IMR-90 (cell line): Measurements from ENCODE around the gene FAM24B. TPM values are rescaled to one million over a fixed set of nuclear protein-coding genes. Genes with fewer than 3 reads are reported as not detected.

Experiments used
- ATAC-seq: fragments of 200-7000 bp; cut with Tn5 transposase; 2 replicates; pipeline ENCODE4 v1.9.1; 2020; ENCODE audit warnings: low read depth, mild to moderate bottlenecking, moderate library complexity
- BruUV-seq: library from RNA; stranded (reverse); fragments of 400-500 nt; replicated peaks from 2 replicates; lab custom pipeline; 2021; lab: Mats Ljungman, UMichigan
- CTCF ChIA-PET: fragments of 300-600 bp; formaldehyde crosslinking; extraction: SDS; loops from one replicate; lab custom pipeline; 2021; ENCODE audit warnings: antibody characterized with exemption; lab: Yijun Ruan, JAX
- POLR2A ChIA-PET: fragments of 300-600 bp; sonication (Branson Sonifier 250); formaldehyde crosslinking; loops from one replicate; lab custom pipeline; 2022; ENCODE audit warnings: antibody characterized with exemption; ENCODE audit not compliant: unreplicated experiment; lab: Charles Lee
- DNase-seq: peaks from one replicate; pipeline ENCODE4 v3.0.0; 2013
- H2AFZ ChIP-seq: replicated peaks from 2 replicates; pipeline ENCODE3; 2013; ENCODE audit warnings: low read length, mild to moderate bottlenecking; ENCODE audit not compliant: poor library complexity
- H2AK5ac ChIP-seq: 2 replicates; pipeline ENCODE4 v1.6.1; 2013; ENCODE audit warnings: low read depth, low read length, inconsistent platforms
- H2AK9ac ChIP-seq: replicated peaks from 2 replicates; pipeline ENCODE3; 2013; ENCODE audit warnings: mild to moderate bottlenecking, low read depth, low read length, moderate library complexity; ENCODE audit not compliant: poor library complexity
- H2BK120ac ChIP-seq: 2 replicates; pipeline ENCODE4 v1.6.1; 2013; ENCODE audit warnings: low read depth, low read length, inconsistent platforms
- H2BK15ac ChIP-seq: 3 replicates; pipeline ENCODE4 v1.6.1; 2013; ENCODE audit warnings: low read depth, low read length, inconsistent platforms
- H2BK20ac ChIP-seq: 2 replicates; pipeline ENCODE4 v1.6.1; 2013; ENCODE audit warnings: low read depth, mild to moderate bottlenecking, inconsistent platforms, low read length, moderate library complexity
- H2BK5ac ChIP-seq: 2 replicates; pipeline ENCODE4 v1.6.1; 2013; ENCODE audit warnings: mild to moderate bottlenecking, low read depth, low read length, inconsistent platforms; ENCODE audit not compliant: poor library complexity, severe bottlenecking
- H3K14ac ChIP-seq: replicated peaks from 2 replicates; pipeline ENCODE4 v1.6.1; 2013; ENCODE audit warnings: low read depth, low read length, inconsistent platforms
- H3K18ac ChIP-seq: 2 replicates; pipeline ENCODE4 v1.6.1; 2013; ENCODE audit warnings: low read depth, low read length, control low read depth
- H3K23ac ChIP-seq: 2 replicates; pipeline ENCODE4 v1.6.1; 2013; ENCODE audit warnings: low read depth, low read length, inconsistent platforms
- H3K27ac ChIP-seq: 2 replicates; pipeline ENCODE4 v1.5.1; 2013; ENCODE audit warnings: mild to moderate bottlenecking, control low read depth, low read length; ENCODE audit not compliant: insufficient read depth
- H3K27me3 ChIP-seq: 2 replicates; pipeline ENCODE4 v1.6.1; 2013; ENCODE audit warnings: low read length; ENCODE audit not compliant: control insufficient read depth, insufficient read depth
- H3K36me3 ChIP-seq: 2 replicates; pipeline ENCODE4 v1.6.1; 2013; ENCODE audit warnings: low read length, mixed read lengths; ENCODE audit not compliant: control insufficient read depth, insufficient read depth
- H3K4ac ChIP-seq: 2 replicates; pipeline ENCODE4 v1.6.1; 2013; ENCODE audit warnings: low read depth, low read length, inconsistent platforms
- H3K4me1 ChIP-seq: 2 replicates; pipeline ENCODE4 v1.6.1; 2013; ENCODE audit warnings: low read length, mixed read lengths; ENCODE audit not compliant: control insufficient read depth, insufficient read depth
- H3K4me2 ChIP-seq: 2 replicates; pipeline ENCODE4 v1.6.1; 2013; ENCODE audit warnings: low read depth, mild to moderate bottlenecking, control low read depth, low read length, moderate library complexity
- H3K4me3 ChIP-seq: 2 replicates; pipeline ENCODE4 v1.5.1; 2013; ENCODE audit warnings: low read depth, mild to moderate bottlenecking, control low read depth, low read length, moderate library complexity; ENCODE audit not compliant: insufficient read depth
- H3K56ac ChIP-seq: 2 replicates; pipeline ENCODE4 v1.6.1; 2013; ENCODE audit warnings: low read length, inconsistent platforms; ENCODE audit not compliant: insufficient read depth; ENCODE audit errors: extremely low read depth
- H3K79me1 ChIP-seq, 2 experiments: 2 replicates each; pipeline ENCODE4 v1.6.1; 2013; ENCODE audit warnings: low read length in 2 of 2, inconsistent platforms in 1 of 2, low read depth in 1 of 2
- H3K9ac ChIP-seq: 2 replicates; pipeline ENCODE4 v1.6.1; 2013; ENCODE audit warnings: low read depth, low read length, control low read depth
- H3K9me1 ChIP-seq: 2 replicates; pipeline ENCODE4 v1.6.1; 2013; ENCODE audit warnings: low read length, inconsistent platforms; ENCODE audit not compliant: insufficient read depth
- H3K9me3 ChIP-seq: 2 replicates; pipeline ENCODE4 v1.6.1; 2013; ENCODE audit warnings: low read length; ENCODE audit not compliant: control insufficient read depth, insufficient read depth
- H4K20me1 ChIP-seq: 2 replicates; pipeline ENCODE4 v1.6.1; 2013; ENCODE audit warnings: low read length, inconsistent platforms; ENCODE audit not compliant: insufficient read depth
- H4K5ac ChIP-seq: 2 replicates; pipeline ENCODE4 v1.6.1; 2013; ENCODE audit warnings: mild to moderate bottlenecking, low read depth, low read length, control low read depth
- H4K8ac ChIP-seq, 2 experiments: 2 replicates each; pipeline ENCODE4 v1.6.1; 2013; ENCODE audit warnings: low read depth in 2 of 2, low read length in 2 of 2, control low read depth in 1 of 2, inconsistent platforms in 1 of 2
- H4K91ac ChIP-seq: 2 replicates; pipeline ENCODE4 v1.6.1; 2013; ENCODE audit warnings: low read depth, low read length, inconsistent platforms; ENCODE audit not compliant: insufficient read depth
- BHLHE40 ChIP-seq: fragments of 150-350 bp; IDR thresholded peaks from 2 replicates; pipeline ENCODE4 v1.6.1; 2016; ENCODE audit warnings: mild to moderate bottlenecking, low read depth, low read length
- CEBPB ChIP-seq: IDR thresholded peaks from 2 replicates; pipeline ENCODE4 v1.6.1; 2012; ENCODE audit warnings: low read depth, low read length, improper control_type of control experiment
- CHD1 ChIP-seq: IDR thresholded peaks from 2 replicates; pipeline ENCODE4 v1.6.1; 2012; ENCODE audit warnings: low read depth, low read length, improper control_type of control experiment
- CTCF ChIP-seq: conservative IDR thresholded peaks from 2 replicates; pipeline ENCODE4 v1.5.1; 2012; ENCODE audit warnings: mild to moderate bottlenecking, low read depth, low read length, improper control_type of control experiment
- ELK1 ChIP-seq: fragments of 150-350 bp; IDR thresholded peaks from 2 replicates; pipeline ENCODE4 v1.6.1; 2016; ENCODE audit warnings: low read depth, mild to moderate bottlenecking, low read length, moderate library complexity, borderline replicate concordance
- FOS ChIP-seq: fragments of 150-350 bp; IDR thresholded peaks from 2 replicates; pipeline ENCODE4 v1.6.1; 2016; ENCODE audit warnings: low read depth, low read length
- MAFK ChIP-seq: IDR thresholded peaks from 2 replicates; pipeline ENCODE4 v1.6.1; 2012; ENCODE audit warnings: low read depth, low read length, improper control_type of control experiment
- MAZ ChIP-seq: IDR thresholded peaks from 2 replicates; pipeline ENCODE4 v1.6.1; 2012; ENCODE audit warnings: low read depth, mild to moderate bottlenecking, low read length, improper control_type of control experiment, moderate library complexity, borderline replicate concordance
- NFE2L2 ChIP-seq: fragments of 150-350 bp; IDR thresholded peaks from 2 replicates; pipeline ENCODE4 v1.6.1; 2016; ENCODE audit warnings: low read depth, mild to moderate bottlenecking, low read length
- POLR2A ChIP-seq: IDR thresholded peaks from 2 replicates; pipeline ENCODE4 v1.6.1; 2012; ENCODE audit warnings: mild to moderate bottlenecking, low read depth, low read length
- RAD21 ChIP-seq: IDR thresholded peaks from 2 replicates; pipeline ENCODE4 v1.6.1; 2012; ENCODE audit warnings: low read length, improper control_type of control experiment
- RCOR1 ChIP-seq: IDR thresholded peaks from 2 replicates; pipeline ENCODE4 v1.6.1; 2012; ENCODE audit warnings: mild to moderate bottlenecking, low read length, improper control_type of control experiment; ENCODE audit not compliant: insufficient replicate concordance
- RFX5 ChIP-seq: IDR thresholded peaks from 2 replicates; pipeline ENCODE4 v1.8.0; 2012; ENCODE audit warnings: low read depth, mild to moderate bottlenecking, low read length, moderate library complexity
- SMC3 ChIP-seq: fragments of 150-350 bp; IDR thresholded peaks from 2 replicates; pipeline ENCODE4 v1.6.1; 2016; ENCODE audit warnings: low read depth, mild to moderate bottlenecking, antibody characterized with exemption, low read length, moderate library complexity
- USF2 ChIP-seq: fragments of 150-350 bp; IDR thresholded peaks from 2 replicates; pipeline ENCODE4 v1.6.1; 2017; ENCODE audit warnings: mild to moderate bottlenecking, antibody characterized with exemption, low read length, low read depth
- WGBS, 2 experiments: methylation state at CpG; one replicate each; pipeline versions ENCODE4 v1.1.5 to v1.1.7; 2013; ENCODE audit warnings: missing lambda C conversion rate in 2 of 2; ENCODE audit not compliant: insufficient read length in 1 of 2; ENCODE audit errors: extremely low coverage in 2 of 2; 5-methylcytosine and 5-hydroxymethylcytosine counted together
- dilution Hi-C: fragments of 300-500 bp; cut with HindIII; formaldehyde crosslinking; loops from one replicate; pipeline ENCODE4 v1.14.3; 2018; ENCODE audit warnings: low sequenced_read_pairs; ENCODE audit not compliant: unreplicated experiment
- in situ Hi-C: fragments of 300-500 bp; cut with MboI; formaldehyde crosslinking; loops from 3 replicates; pipeline ENCODE4 v1.14.3; 2019; ENCODE audit warnings: low sequenced_read_pairs, inconsistent platforms, mixed read lengths
- intact Hi-C: fragments of 100-400 bp; cut with micrococcal nuclease; formaldehyde crosslinking; loops from 2 replicates; pipeline ENCODE4 v1.10.0; 2022
- polyA plus RNA-seq, 3 experiments: library from polyadenylated mRNA; depleted of rRNA; stranded (reverse); fragments of >200 nt; gene quantifications; 2 replicates each; pipeline ENCODE4 v1.2.3, GENCODE V29; 2012; ENCODE audit warnings: low replicate concordance in 1 of 3
- total RNA-seq: library from RNA; depleted of rRNA; stranded (reverse); fragments of >200 nt; gene quantifications from 2 replicates; pipeline ENCODE4 v1.2.3, GENCODE V29; 2012

FAM24B gene
- total and polyA plus RNA-seq, 2 of the 4 experiments (the other 2 are of a cell fraction), result 1.6 to 4.3 TPM

GRCh38 chr10:122849900-122850605 lies 29.3 kb downstream of the FAM24B start:
- DNase-seq (peak; percentile 24), ATAC-seq (no peak)
- Histone ChIP-seq H2BK120ac (no peak overlapping the region), H3K36me3 (no peaks in the 10 kb centered on the region), H3K79me1 (peaks cover 0 to 26% of the 10 kb centered on the region in 2 experiments; a peak in 3 of 4 replicates), H2AK9ac (no peak overlapping the region), H3K27me3 (no peaks in the 10 kb centered on the region), H2AK5ac (no peak overlapping the region), H3K4ac (no peak overlapping the region), H3K9ac (no peak overlapping the region), H3K4me2 (no peak overlapping the region), H3K9me1 (peaks cover 17% of the 10 kb centered on the region), H3K18ac (no peak overlapping the region), H3K23ac (no peak overlapping the region), H3K56ac (no peak overlapping the region), H4K8ac (no peak overlapping the region), H4K20me1 (no peaks in the 10 kb centered on the region), H3K4me1 (peaks cover 24% of the 10 kb centered on the region), H4K91ac (peak overlapping the region; percentile 64), H4K5ac (no peak overlapping the region), H3K14ac (no peak overlapping the region), H2AFZ (no peak overlapping the region), H2BK15ac (0 out of 3 replicates have a peak overlapping the region, but pooled peaks have one; percentile 25), H3K27ac (no peak overlapping the region), H3K9me3 (no peaks in the 10 kb centered on the region), H2BK20ac (no peak overlapping the region), H3K4me3 (no peak overlapping the region), H2BK5ac (no peak overlapping the region)
- BruUV-seq, result no TSS peak
- ChIA-PET POLR2A (no interaction called here), CTCF (interaction anchor here (0.6 to 0.7 kb wide), 2 partner anchors 110 to 284 kb away, joined by 3 to 7 read pairs; no protein-coding TSS in a partner anchor)
- in situ Hi-C loops (loop anchor here (25.0 kb wide), 2 partner anchors 312 to 688 kb away; partner anchors contain the start of gene BUB3), intact Hi-C loops (loop anchor here (5.0 to 10.0 kb wide), 2 partner anchors 102 to 305 kb away; partner anchors contain the start of genes BUB3 and C10orf88), dilution Hi-C loops (no loop called here)
- WGBS, 2 experiments, result 100% methylated on average over 1 of the region's 12 CpGs; no CpG with 5 or more reads in 1 of the 2 experiments
- no peak for TF ChIP-seq CEBPB
- TF ChIP-seq MAZ, result no peak
- TF ChIP-seq FOS, result no peak
- TF ChIP-seq ELK1, result no peak
- TF ChIP-seq NFE2L2, result no peak
- no peak for TF ChIP-seq MAFK
- no peak for TF ChIP-seq SMC3
- TF ChIP-seq RFX5, result no peak
- no peak for TF ChIP-seq BHLHE40
- TF ChIP-seq USF2, result no peak
- TF ChIP-seq RAD21, result no peak
- no peak for TF ChIP-seq POLR2A
- TF ChIP-seq CTCF, result no peak
- no peak for TF ChIP-seq CHD1
- TF ChIP-seq RCOR1, result no peak
